DND-41 (cell line): ENCODE measurements around the gene NKX1-2.

ENCODE experiments used
- CTCF ChIP-seq: IDR thresholded peaks from 2 replicates; pipeline ENCODE4 v1.5.1; 2012; ENCODE audit warnings: borderline replicate concordance, low read length, moderate library complexity, mild to moderate bottlenecking; ENCODE audit not compliant: poor library complexity, severe bottlenecking; ENCODE audit errors: extremely low read depth
- EZH2 ChIP-seq: IDR thresholded peaks from 3 replicates; pipeline ENCODE4 v1.6.1; 2012; ENCODE audit warnings: borderline replicate concordance, low read depth, mild to moderate bottlenecking, moderate library complexity, low read length, inconsistent platforms; ENCODE audit not compliant: severe bottlenecking

DNA sequence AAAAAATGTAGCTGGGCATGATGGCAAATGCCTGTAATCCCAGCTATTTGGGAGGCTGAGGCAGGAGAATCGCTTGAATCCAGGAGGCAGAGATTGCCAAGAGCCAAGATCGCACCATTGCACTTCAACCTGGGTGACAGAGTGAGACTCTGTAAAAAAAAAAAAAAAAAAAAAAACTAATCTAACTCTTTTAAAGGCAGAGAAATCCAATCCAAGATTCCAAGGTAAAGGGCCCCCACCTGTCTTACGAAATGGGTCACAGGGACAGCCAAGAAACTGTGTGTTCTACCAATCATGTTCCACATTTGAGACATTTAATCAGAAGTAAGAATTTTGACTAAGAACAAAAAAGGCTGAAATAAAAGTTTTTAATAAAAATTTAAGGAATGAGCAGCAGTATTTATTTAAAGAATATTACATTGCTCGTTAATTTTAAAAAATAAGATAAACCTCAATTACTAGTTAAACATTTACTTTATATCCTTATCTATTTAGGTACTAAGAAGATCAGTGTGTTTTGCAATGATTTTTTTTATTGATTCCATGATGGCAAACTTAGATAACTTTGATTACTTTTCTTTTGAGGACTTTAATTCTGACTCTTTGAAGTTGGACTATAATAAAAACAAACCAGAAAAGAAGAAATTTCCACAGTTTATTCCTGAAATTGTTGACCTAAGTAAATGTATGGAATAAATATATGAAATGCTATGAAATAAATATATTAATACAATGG lies 24.4 kb downstream of the NKX1-2 start:
- TF ChIP-seq CTCF (no peak), EZH2 (no peak)
